ENCODE data around the gene SPOCK1.

SPOCK1 gene

GRCh38 chr5:137441476-137441875 lies 57.6 kb downstream of the SPOCK1 start:
- DNase-seq (ENCODE audit: low read depth): no peak

DNA sequence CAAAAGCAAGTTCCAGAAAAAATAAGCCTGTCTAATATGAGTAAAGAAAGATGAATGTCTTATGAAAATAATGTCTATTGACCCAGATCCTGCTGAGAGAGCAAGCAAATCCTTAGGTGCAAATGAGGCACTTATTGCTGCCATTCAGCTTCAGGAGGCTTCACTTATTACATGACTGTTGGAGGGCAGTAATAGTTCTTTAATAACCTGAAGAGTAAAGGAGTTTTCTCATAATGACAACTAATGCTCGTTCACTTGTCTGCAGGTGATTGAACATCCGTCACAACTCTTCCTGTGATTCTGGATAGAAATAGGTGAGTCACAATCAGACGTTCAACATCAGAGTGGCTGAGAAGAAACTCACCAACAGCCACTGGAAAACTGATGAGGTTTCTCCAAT lies 58.3 kb downstream of the SPOCK1 start:
- no peak for DNase-seq (ENCODE audit: low read depth)

DNA sequence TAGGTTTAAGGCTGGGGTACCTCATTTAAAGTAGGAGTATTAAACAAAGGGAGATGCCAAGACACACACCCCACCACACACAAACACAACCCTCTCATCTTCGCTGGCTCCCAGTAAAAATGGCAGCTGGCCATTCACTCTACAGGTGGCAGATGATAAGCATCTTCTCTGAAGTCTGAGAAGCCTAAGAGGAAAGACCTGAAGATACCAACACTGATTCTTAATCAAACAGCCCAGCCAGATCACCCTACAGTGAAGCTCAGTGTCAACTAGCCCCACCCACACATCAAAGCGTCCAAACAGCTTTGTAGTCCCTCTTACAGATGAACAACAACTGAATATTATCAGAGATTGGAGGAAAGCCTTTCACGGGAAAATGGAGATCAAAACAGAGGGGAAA lies 59.5 kb downstream of the SPOCK1 start:
- no peak for DNase-seq (ENCODE audit: low read depth)

DNA sequence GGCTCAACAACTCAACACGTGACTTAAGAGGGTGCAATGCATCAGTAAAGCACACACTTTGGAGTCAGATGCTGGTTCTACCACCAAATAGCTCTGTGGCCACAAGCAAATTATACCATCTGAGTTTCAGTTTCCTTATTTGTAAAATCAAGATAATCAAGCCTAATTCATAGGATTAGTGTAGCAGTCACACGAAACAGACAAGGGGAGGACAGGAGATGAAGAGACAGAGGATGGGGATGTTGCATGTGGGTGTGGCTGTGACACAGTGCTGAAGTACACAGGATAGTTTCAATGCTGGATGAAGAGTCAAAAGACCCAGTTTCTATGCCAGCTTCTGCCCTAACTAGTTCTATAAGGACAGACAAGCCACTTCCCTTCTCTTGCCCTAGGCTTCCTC lies 60.2 kb downstream of the SPOCK1 start:
- DNase-seq (ENCODE audit: low read depth): no peak

DNA sequence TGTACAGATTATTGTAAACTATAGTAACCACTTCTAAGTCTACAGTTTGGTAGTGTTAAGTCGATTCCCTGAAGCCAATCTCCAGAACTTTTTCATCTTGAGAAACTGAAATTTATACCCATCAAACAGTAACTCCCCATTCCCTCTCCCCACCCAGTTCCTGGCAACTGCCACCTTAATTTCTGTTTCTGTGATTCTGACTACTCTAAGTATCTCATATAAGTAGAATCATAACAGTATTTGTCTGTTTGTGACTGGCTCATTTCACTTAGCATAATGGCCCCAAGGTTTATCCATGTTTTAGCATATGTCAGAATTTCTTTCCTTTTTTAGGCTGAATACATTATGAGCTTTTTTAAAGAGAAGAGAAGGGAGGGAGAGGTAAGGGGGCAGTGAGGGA lies 61.4 kb downstream of the SPOCK1 start:
- no peak for DNase-seq (ENCODE audit: low read depth)

GRCh38 chr5:137433539-137433938 lies 65.6 kb downstream of the SPOCK1 start:
- DNase-seq (ENCODE audit: low read depth): no peak

GRCh38 chr5:137432376-137432775 lies 66.8 kb downstream of the SPOCK1 start:
- no peak for DNase-seq (ENCODE audit: low read depth)

DNA sequence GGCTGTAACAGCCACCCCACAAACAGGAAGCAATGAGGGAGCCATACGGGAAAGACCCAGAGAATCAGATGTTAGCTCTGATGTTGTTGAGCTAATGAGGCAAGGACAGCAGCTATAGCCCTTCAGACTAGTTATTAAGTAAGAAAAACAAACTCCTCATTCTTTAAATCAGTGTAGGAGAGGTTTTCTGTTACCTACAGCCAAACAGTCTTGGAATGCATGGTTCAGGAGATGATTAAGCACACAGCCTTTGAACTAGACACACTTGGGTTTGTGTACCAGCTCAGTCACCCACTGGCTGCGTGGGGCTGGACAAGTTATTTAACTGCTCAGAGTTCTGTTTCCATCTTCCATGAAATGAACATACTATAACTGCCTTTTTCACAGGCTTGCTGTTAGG lies 68.1 kb downstream of the SPOCK1 start:
- DNase-seq (ENCODE audit: low read depth): no peak

GRCh38 chr5:137415231-137415681 lies 83.9 kb downstream of the SPOCK1 start:
- no peak for DNase-seq (ENCODE audit: low read depth)

DNA sequence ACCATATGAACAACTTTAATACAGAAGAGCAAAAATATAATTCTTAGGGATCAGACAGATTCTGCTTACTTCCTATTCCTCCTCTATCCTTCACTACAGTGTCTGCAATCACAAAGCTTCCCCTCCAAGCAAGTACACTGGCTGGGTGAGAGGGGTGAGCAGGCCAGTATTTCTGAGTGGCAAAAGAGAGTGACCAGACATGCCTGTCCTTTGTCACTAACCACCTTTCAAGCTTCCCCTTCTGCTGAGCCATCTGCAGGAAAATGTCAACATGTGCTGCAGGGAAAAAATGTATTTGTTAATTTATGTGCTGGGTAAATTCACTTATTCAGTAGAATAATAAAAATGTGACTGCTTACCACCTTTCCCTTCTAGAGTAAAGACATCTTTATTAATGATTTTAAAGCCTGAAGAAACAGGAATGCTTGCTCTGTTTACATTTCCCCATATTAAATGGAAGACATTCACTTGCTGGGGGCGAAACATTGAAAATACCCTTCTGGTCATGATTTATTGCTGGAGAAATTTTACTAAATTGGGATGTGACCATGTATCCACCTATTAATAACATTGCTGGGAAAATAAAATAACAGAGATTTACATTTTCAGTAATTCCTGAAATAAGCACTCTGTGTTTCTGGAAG lies 84.9 kb downstream of the SPOCK1 start:
- no peak for DNase-seq (ENCODE audit: low read depth)

DNA sequence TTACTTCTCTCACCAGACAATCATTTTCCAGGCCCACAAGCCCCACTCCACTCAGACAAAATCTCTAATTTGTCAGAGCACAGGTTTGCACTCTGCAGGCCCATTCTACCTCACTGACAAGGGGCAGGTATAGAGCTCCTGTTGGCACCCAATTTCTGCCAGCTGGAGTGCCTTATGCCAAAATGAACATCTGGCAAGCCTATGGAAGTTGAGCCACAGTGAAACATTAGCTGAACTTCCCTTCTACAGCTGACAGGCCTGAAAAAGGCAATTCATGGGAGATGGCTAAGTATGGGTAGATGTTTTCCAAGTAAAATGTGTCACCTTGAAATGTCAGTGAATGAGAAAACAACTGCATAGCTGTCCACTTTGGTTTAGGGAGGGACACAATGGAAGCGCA lies 87.0 kb downstream of the SPOCK1 start:
- DNase-seq (ENCODE audit: low read depth): no peak

GRCh38 chr5:137410234-137411010 lies 88.7 kb downstream of the SPOCK1 start:
- no peak for DNase-seq (ENCODE audit: low read depth)

DNA sequence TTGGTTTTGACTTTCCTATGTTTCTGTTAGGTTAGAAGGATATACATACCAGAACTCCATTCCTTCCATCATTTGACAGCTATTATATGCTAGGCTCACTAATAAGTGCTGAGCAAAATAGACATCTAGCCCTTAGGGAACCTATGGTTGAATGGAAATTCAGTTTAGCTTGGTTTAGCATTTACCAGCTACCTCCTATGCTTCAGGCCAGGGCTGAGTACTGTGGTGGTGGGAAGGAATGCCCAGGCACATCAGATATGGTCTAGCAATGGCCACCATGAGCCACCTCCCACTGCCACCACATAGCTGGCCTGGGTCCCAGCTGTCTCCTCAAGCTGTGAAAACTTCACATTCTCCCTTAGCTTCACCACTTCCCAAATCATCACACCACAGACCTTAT lies 89.4 kb downstream of the SPOCK1 start:
- DNase-seq (ENCODE audit: low read depth): no peak

DNA sequence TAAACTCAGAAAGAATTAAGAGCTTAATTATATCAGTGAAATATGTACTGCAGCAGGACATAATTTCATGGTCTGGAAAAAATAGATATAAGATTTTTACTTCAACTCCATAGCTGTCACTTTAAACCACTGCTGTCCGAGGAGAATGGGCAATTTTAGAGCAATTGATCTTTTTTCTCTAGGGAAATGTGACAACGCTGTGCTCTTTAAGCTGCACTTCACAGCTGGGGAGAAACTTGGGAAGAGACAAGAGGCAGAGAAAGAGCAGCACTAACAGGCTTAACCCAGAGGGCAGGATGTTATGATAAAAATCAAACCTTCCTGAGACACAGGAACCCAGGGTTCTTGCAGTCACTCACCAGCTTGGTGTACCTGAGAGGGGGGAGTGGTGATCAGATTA lies 92.0 kb downstream of the SPOCK1 start:
- no peak for DNase-seq (ENCODE audit: low read depth)

DNA sequence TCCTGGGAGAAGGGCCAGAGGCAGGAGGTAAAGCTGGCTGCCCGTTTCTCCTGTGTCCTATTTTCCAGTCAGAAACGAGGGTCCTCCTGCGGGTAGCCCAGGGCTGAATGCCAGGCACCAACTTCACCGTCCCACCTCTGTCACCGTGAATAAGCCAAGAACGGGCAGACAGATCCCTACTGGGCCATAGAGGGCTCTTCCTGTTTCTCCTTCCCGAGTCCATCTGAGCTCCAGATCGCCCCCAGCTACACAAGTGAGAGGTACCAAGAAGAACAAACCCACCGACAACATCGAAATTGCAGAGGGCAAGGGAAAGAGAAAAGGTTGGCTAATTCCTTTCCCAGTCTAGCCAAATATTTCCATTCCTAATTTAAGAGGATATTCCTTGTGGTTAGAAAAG lies 93.7 kb downstream of the SPOCK1 start:
- no peak for DNase-seq (ENCODE audit: low read depth)

GRCh38 chr5:137403869-137404268 lies 95.3 kb downstream of the SPOCK1 start:
- no peak for DNase-seq (ENCODE audit: low read depth)

DNA sequence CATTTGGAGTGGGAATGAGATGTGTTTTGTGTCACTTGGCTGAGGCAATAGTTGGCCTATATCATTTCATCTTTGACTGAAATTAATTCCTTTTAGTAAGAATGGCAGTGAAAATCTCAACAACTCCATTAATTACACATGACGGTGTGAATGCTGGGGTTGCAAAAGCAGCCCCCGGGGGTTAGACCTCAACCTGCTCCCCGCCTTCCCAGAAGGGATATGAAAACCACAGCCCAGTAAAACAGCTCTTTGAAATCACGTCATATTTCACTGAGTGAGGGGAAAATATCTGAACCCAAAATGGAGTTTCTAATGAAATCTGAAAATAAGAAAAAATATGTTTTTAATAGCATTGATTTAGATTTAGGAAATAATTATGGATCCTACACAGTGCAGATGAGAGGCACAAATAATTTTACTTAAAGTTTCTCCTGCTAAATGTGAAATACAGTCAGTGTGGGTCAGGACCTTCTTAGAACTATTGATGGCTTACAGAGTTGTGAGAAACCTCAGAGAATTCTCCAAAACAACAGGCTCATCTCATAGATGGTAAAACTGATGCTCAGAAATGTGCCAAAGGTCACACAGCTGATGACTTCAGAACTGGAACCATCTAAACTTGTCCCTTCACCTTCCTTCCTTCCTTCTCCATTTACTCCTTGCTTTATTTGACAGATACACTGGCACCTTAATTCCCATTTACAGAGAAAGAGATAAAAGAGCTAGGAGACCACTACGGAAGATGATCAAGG lies 96.5 kb downstream of the SPOCK1 start:
- no peak for DNase-seq (ENCODE audit: low read depth)

GRCh38 chr5:137401946-137402345 lies 97.2 kb downstream of the SPOCK1 start:
- no peak for DNase-seq (ENCODE audit: low read depth)

DNA sequence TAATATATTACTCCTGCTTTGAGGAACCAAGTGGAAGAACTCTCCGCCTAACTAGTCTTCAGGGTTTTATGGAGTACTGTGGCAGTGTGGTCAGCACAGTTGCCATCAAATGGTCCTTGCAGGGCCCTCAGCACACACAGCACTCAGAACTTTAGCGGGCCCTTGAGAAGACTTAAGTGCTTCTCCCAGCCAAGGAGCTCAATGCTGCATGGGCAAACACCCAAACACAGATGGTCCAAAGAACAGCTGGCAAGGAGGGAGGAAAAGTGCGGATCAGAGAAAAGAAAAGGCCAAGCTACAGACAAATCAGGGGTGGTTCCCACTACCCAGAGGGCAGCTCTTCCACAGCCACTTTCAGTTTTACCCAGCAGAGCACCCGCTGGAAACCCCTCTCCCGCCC lies 98.6 kb downstream of the SPOCK1 start:
- DNase-seq (ENCODE audit: low read depth): no peak

DNA sequence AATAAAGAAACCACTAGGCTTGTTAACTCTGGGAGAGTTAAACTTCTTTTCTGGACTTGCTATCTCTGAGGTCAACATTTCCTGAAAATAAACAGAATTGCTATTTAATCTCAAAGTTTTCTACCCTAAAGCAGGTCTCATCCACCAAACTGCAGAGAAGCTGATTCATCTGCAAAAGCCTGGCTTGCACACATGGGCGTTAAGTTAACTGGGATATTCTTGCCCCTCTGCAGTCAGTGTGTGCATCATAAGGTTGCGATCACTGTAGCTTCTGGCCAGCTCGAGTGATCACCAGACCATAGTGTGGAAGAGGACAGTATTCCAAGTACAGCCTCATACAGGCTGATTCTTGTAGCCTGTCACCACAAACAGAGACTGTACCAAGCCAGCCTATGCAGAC lies 99.2 kb downstream of the SPOCK1 start:
- DNase-seq (ENCODE audit: low read depth): no peak

DNA sequence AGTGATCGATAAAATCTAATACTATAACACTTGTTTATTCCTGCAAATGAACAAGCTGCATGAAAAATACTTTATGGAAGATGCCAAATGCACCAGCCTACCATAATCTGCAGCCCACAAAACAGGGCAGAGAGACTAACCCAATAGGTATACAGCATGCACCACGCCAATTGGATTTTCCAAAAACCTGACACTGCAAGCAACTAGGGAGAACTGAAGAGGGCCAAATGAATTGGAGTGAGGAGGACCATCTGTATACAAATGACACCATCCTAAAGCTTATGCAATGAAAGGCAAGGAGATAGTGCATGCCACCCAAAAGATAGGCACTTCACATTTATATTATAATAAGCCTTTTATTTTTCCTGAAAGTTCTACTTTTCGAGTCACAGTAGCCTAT lies 100.4 kb downstream of the SPOCK1 start:
- no peak for DNase-seq (ENCODE audit: low read depth)

- no peak for DNase-seq (ENCODE audit: low read depth)
Observed at GRCh38 chr5:137398154-137398553, 101.0 kb downstream of the SPOCK1 start.

Data from activated T-helper 9 cell treated with anti-CD3 and anti-CD28 coated beads, Interleukin-2, amount 50 U/mL, for 16 hours (primary cell).